Thyroid gland (tissue), 4 donors: Measurements from ENCODE around the gene CSF3R.

Experiments used
- CTCF ChIP-seq, 6 experiments: fragments of 200-600 bp in 3 of 6; fragments of 450-650 bp in 3 of 6; sonication (generic) in 3 of 6; IDR thresholded peaks; one replicate each; pipeline ENCODE4 v1.5.1; 2016 to 2019; ENCODE audit warnings: antibody characterized with exemption in 6 of 6, mild to moderate bottlenecking in 2 of 6, inconsistent platforms in 1 of 6, moderate library complexity in 1 of 6
- POLR2A ChIP-seq, 2 donors: fragments of 450-650 bp; IDR thresholded peaks; one replicate each; pipeline ENCODE4 v1.6.1; 2017; ENCODE audit warnings: antibody characterized with exemption in 2 of 2, mild to moderate bottlenecking in 2 of 2, moderate library complexity in 1 of 2

GRCh38 chr1:36494971-36495370, 12.3 kb upstream of the CSF3R start:
- TF ChIP-seq CTCF (IDR thresholded peaks at IDR 0.05), result no peak
- TF ChIP-seq POLR2A (IDR thresholded peaks at IDR 0.05), result no peak
